Large intestine (tissue), 3 donors: ENCODE data around the gene HNF1A. TPM values are rescaled to one million over a fixed set of nuclear protein-coding genes. Genes with fewer than 3 reads are reported as not detected.
A peak's percentile ranks its signal among the peaks of the same experiment; 100 is the strongest.

Source experiments
- DNase-seq, 2 donors: peaks; one replicate each; pipeline versions ENCODE4 v3.0.0 to v3.0.0-alpha.2; 2013
- H3K27ac ChIP-seq: one replicate; pipeline ENCODE4 v1.5.1; 2013; ENCODE audit warnings: low read length
- H3K27me3 ChIP-seq: 2 replicates; pipeline ENCODE4 v1.6.1; 2013; ENCODE audit warnings: low read length; ENCODE audit not compliant: control insufficient read depth, insufficient read depth
- H3K36me3 ChIP-seq: 2 replicates; pipeline ENCODE4 v1.6.1; 2013; ENCODE audit warnings: low read length; ENCODE audit not compliant: control insufficient read depth, insufficient read depth
- H3K4me1 ChIP-seq: one replicate; pipeline ENCODE4 v1.6.1; 2013; ENCODE audit warnings: low read length; ENCODE audit not compliant: control insufficient read depth, insufficient read depth
- H3K4me3 ChIP-seq: one replicate; pipeline ENCODE4 v1.5.1; 2013; ENCODE audit warnings: low read length
- H3K9me3 ChIP-seq: one replicate; pipeline ENCODE4 v1.6.1; 2013; ENCODE audit warnings: mild to moderate bottlenecking, low read depth, low read length, moderate library complexity; ENCODE audit not compliant: control insufficient read depth
- WGBS: methylation state at CpG from one replicate; pipeline ENCODE4 v1.1.5; 2013; ENCODE audit warnings: low lambda C conversion rate; ENCODE audit not compliant: insufficient coverage; 5-methylcytosine and 5-hydroxymethylcytosine counted together
- polyA plus RNA-seq: library from polyadenylated mRNA; unstranded; fragments of 120-200 nt; gene quantifications from one replicate; pipeline ENCODE4 v1.2.1, GENCODE V29; 2013

Gene HNF1A
- polyA plus RNA-seq, 1 donor, result 55.5 TPM

- no peak overlapping the region for H3K4me3 ChIP-seq
- DNase-seq, result peak in 1 of 2 donors; percentile 75
- H3K9me3 ChIP-seq, result no peaks in the 10 kb centered on the region
- H3K27me3 ChIP-seq, result no peaks in the 10 kb centered on the region
- H3K4me1 ChIP-seq, result peaks cover 40% of the 10 kb centered on the region
- no CpG with 5 or more reads among the region's 10 CpGs for WGBS
- H3K27ac ChIP-seq, result peak overlapping the region; percentile 14
- peaks cover 54% of the 10 kb centered on the region for H3K36me3 ChIP-seq
Measured at GRCh38 chr12:120972870-120973543, 5.3 kb upstream of the HNF1A start.

- Histone ChIP-seq H3K4me3 (peak overlapping the region; percentile 96), H3K9me3 (no peaks in the 10 kb centered on the region), H3K27me3 (no peaks in the 10 kb centered on the region), H3K27ac (peak overlapping the region; percentile 98), H3K4me1 (peaks cover 44% of the 10 kb centered on the region), H3K36me3 (peaks cover 29% of the 10 kb centered on the region)
- no peak for DNase-seq
- 33% methylated on average over 1 of the region's 14 CpGs for WGBS
Measured at GRCh38 chr12:120977531-120978295, 630 bp upstream of the HNF1A start.

- Histone ChIP-seq H3K27ac (peak overlapping the region; percentile 98), H3K36me3 (peaks cover 20% of the 10 kb centered on the region), H3K27me3 (no peaks in the 10 kb centered on the region), H3K4me3 (peak overlapping the region; percentile 96), H3K4me1 (peaks cover 44% of the 10 kb centered on the region), H3K9me3 (no peaks in the 10 kb centered on the region)
- DNase-seq, result peak in 1 of 2 donors; percentile 73
- no CpG with 5 or more reads among the region's 10 CpGs for WGBS
Measured at GRCh38 chr12:120979220-120979861, 998 bp downstream of the HNF1A start.

GRCh38 chr12:120979862-120980696 is 1.7 kb downstream of the HNF1A start:
- Histone ChIP-seq H3K36me3 (peaks cover 20% of the 10 kb centered on the region), H3K4me1 (peaks cover 50% of the 10 kb centered on the region), H3K27ac (peak overlapping the region; percentile 98), H3K4me3 (peak overlapping the region; percentile 96), H3K27me3 (no peaks in the 10 kb centered on the region), H3K9me3 (no peaks in the 10 kb centered on the region)
- WGBS, result no CpG with 5 or more reads among the region's 11 CpGs
- peak; percentile 94 to 98 for DNase-seq

GRCh38 chr12:120980800-120981368 is 2.5 kb downstream of the HNF1A start:
- no peaks in the 10 kb centered on the region for H3K9me3 ChIP-seq
- peak overlapping the region; percentile 98 for H3K27ac ChIP-seq
- H3K27me3 ChIP-seq, result no peaks in the 10 kb centered on the region
- peaks cover 21% of the 10 kb centered on the region for H3K36me3 ChIP-seq
- no CpG with 5 or more reads among the region's 13 CpGs for WGBS
- H3K4me3 ChIP-seq, result peak overlapping the region; percentile 96
- peaks cover 54% of the 10 kb centered on the region for H3K4me1 ChIP-seq
- peak; percentile 60 to 91 for DNase-seq

- Histone ChIP-seq H3K4me1 (peaks cover 55% of the 10 kb centered on the region), H3K27ac (peak overlapping the region; percentile 98), H3K36me3 (peaks cover 18% of the 10 kb centered on the region), H3K27me3 (no peaks in the 10 kb centered on the region), H3K4me3 (peak overlapping the region; percentile 96), H3K9me3 (no peaks in the 10 kb centered on the region)
- no CpG with 5 or more reads among the region's 6 CpGs for WGBS
- DNase-seq, result peak in 1 of 2 donors; percentile 66
Measured at GRCh38 chr12:120981407-120981941, 3.1 kb downstream of the HNF1A start.

GRCh38 chr12:120982659-120983058 is 4.3 kb downstream of the HNF1A start:
- Histone ChIP-seq H3K4me3 (no peak overlapping the region), H3K9me3 (no peaks in the 10 kb centered on the region), H3K27ac (peak overlapping the region; percentile 78), H3K27me3 (no peaks in the 10 kb centered on the region), H3K36me3 (peaks cover 14% of the 10 kb centered on the region), H3K4me1 (peaks cover 53% of the 10 kb centered on the region)
- no CpG with 5 or more reads among the region's 7 CpGs for WGBS
- DNase-seq, result no peak

- Histone ChIP-seq H3K36me3 (peaks cover 17% of the 10 kb centered on the region), H3K4me3 (no peak overlapping the region), H3K9me3 (no peaks in the 10 kb centered on the region), H3K27ac (peak overlapping the region; percentile 78), H3K4me1 (peaks cover 50% of the 10 kb centered on the region), H3K27me3 (no peaks in the 10 kb centered on the region)
- DNase-seq, result peak in 1 of 2 donors; percentile 42
- no CpG with 5 or more reads among the region's 4 CpGs for WGBS
Measured at GRCh38 chr12:120983759-120984158, 5.4 kb downstream of the HNF1A start.

- DNase-seq, result peak; percentile 91 to 95
- Histone ChIP-seq H3K9me3 (no peaks in the 10 kb centered on the region), H3K27ac (peak overlapping the region; percentile 78), H3K4me3 (no peak overlapping the region), H3K4me1 (peaks cover 50% of the 10 kb centered on the region), H3K27me3 (no peaks in the 10 kb centered on the region), H3K36me3 (peaks cover 22% of the 10 kb centered on the region)
- WGBS, result no CpG with 5 or more reads among the region's 3 CpGs
Measured at GRCh38 chr12:120984351-120984898, 6.1 kb downstream of the HNF1A start.
